ENCODE results near the gene SP6.

GRCh38 chr17:47873200-47874090, 22.5 kb upstream of the SP6 start:
- TF ChIP-seq EZH2 (IDR thresholded peaks at IDR 0.05; ENCODE audit: borderline replicate concordance, low read length) (no peak), CTCF (conservative IDR thresholded peaks at IDR 0.05 in 1 of 2, IDR thresholded peaks at IDR 0.05 in 1 of 2; ENCODE audit: extremely low read depth in 1 of 2, insufficient read depth in 1 of 2, low read depth in 1 of 2, low read length in 2 of 2) (no peak)

Data from mammary epithelial cell (primary cell).